Kidney epithelial cell (primary cell): ENCODE results near the gene NIPSNAP3A. TPM values are rescaled to one million over a fixed set of nuclear protein-coding genes. Genes with fewer than 3 reads are reported as not detected.

Experiments
- DNase-seq: peaks from one replicate; pipeline ENCODE4 v3.0.0-alpha.2; 2010; ENCODE audit warnings: low read depth
- H3K27me3 ChIP-seq: 2 replicates; pipeline ENCODE4 v1.6.0; 2011; ENCODE audit warnings: low read length; ENCODE audit not compliant: control insufficient read depth, insufficient read depth
- H3K36me3 ChIP-seq: 2 replicates; pipeline ENCODE4 v1.5.1; 2011; ENCODE audit warnings: low read length; ENCODE audit not compliant: control insufficient read depth, insufficient read depth
- H3K4me3 ChIP-seq: 2 replicates; pipeline ENCODE4 v1.5.1; 2011; ENCODE audit warnings: low read depth, mild to moderate bottlenecking, control low read depth, low read length
- total RNA-seq: library from RNA; depleted of rRNA; stranded (reverse); fragments of >200 nt; gene quantifications from 2 replicates; pipeline ENCODE4 v1.2.3, GENCODE V29; 2015
- TF ChIP-seq, protein P1 (sequence below): IDR thresholded peaks from 2 replicates; pipeline ENCODE4 v1.5.1; 2011; ENCODE audit warnings: mild to moderate bottlenecking, moderate library complexity, low read length, control low read depth, inconsistent platforms; ENCODE audit not compliant: insufficient read depth, poor library complexity, severe bottlenecking

NIPSNAP3A gene
- total RNA-seq, 1 donor from 2014 or later: 25.2 TPM

DNA sequence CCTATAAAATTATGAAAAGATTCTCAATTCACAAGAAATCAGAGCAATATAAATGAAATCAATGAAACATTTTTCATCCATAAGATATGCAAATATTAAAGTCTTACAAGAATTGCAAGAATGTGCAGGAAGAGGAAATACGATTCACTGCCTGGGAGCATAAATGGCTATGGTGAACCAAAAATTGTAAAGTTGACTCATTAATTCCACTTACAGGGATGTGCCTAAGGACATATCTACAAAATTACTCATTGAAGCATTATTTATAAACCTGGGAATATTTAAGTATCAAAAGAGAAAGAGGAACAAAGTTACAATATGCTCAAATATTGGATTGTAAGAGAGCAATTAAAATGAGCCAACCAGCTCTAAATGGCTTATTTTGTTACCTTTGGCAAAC lies 6.9 kb upstream of the NIPSNAP3A start:
- Histone ChIP-seq H3K4me3 (no peak overlapping the region), H3K36me3 (no peaks in the 10 kb centered on the region), H3K27me3 (no peaks in the 10 kb centered on the region)
- TF ChIP-seq, protein P1, sequence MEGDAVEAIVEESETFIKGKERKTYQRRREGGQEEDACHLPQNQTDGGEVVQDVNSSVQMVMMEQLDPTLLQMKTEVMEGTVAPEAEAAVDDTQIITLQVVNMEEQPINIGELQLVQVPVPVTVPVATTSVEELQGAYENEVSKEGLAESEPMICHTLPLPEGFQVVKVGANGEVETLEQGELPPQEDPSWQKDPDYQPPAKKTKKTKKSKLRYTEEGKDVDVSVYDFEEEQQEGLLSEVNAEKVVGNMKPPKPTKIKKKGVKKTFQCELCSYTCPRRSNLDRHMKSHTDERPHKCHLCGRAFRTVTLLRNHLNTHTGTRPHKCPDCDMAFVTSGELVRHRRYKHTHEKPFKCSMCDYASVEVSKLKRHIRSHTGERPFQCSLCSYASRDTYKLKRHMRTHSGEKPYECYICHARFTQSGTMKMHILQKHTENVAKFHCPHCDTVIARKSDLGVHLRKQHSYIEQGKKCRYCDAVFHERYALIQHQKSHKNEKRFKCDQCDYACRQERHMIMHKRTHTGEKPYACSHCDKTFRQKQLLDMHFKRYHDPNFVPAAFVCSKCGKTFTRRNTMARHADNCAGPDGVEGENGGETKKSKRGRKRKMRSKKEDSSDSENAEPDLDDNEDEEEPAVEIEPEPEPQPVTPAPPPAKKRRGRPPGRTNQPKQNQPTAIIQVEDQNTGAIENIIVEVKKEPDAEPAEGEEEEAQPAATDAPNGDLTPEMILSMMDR: no peak
- no peak for DNase-seq

DNA sequence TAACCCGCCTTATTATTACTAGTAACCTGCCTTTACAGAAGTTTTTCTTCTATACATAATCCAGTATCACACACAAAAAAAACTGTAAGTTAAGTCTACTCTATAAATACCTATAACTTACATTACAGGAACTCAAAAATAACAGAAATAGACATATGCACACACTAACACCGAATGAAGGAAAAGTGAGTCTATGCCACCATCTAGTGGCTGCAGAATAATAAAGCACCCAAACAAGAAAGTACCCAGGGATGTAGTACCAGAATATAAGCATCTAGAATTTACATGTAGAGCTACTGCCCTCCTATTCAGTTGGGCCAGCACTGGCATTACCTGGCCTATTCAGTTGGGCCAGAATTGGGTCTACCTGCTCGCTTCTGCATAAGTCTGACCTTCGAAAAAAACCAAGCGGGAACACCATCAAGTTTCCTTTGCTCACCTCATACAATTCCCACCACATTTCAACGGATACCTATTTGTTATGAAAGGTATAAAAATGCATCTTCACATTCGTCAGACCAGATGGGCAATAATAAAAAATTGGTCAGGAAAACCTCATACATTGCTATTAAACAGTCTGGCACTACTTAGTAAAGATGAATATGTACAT lies 4.0 kb upstream of the NIPSNAP3A start:
- no peak for DNase-seq
- TF ChIP-seq, protein P1: peak; percentile 57
- Histone ChIP-seq H3K27me3 (no peaks in the 10 kb centered on the region), H3K36me3 (no peaks in the 10 kb centered on the region), H3K4me3 (no peak overlapping the region)

- Histone ChIP-seq H3K4me3 (no peak overlapping the region), H3K27me3 (no peaks in the 10 kb centered on the region), H3K36me3 (no peaks in the 10 kb centered on the region)
- DNase-seq: no peak
- TF ChIP-seq, protein P1: no peak
Observed at GRCh38 chr9:104745852-104746251, 1.6 kb upstream of the NIPSNAP3A start.

DNA sequence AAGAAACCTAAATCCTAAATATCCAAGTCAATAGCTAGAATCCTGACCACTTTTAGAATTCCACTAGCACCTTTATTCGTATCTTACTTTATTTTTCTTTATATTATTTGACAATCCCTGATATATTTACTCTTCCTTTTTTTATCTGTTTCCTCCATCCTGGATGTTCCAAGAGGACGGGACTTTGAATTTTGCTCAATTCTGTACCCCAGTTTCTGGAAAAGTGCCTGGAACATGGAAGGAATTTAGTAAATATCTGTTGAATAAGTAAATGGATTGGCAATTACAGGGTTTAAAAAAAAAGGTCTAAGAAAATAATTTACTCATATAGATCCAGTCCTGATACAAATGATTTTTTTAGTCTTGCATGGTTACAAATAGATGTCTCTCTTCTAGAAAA lies 1.2 kb upstream of the NIPSNAP3A start:
- no peak for DNase-seq
- Histone ChIP-seq H3K4me3 (no peak overlapping the region), H3K36me3 (no peaks in the 10 kb centered on the region), H3K27me3 (no peaks in the 10 kb centered on the region)
- TF ChIP-seq, protein P1: no peak

- TF ChIP-seq, protein P1: no peak
- H3K4me3 ChIP-seq: peak overlapping the region; percentile 82
- no peak for DNase-seq
- no peaks in the 10 kb centered on the region for H3K27me3 ChIP-seq
- no peaks in the 10 kb centered on the region for H3K36me3 ChIP-seq
Observed at GRCh38 chr9:104746798-104747197, 685 bp upstream of the NIPSNAP3A start.

GRCh38 chr9:104747245-104747564 lies 278 bp upstream of the NIPSNAP3A start:
- Histone ChIP-seq H3K4me3 (peak overlapping the region; percentile 82), H3K36me3 (no peaks in the 10 kb centered on the region), H3K27me3 (no peaks in the 10 kb centered on the region)
- TF ChIP-seq, protein P1: no peak
- DNase-seq: no peak
